ENCODE measurements around the gene ATG7. TPM values are rescaled to one million over a fixed set of nuclear protein-coding genes. Genes with fewer than 3 reads are reported as not detected.

ATG7 gene
- total and polyA plus RNA-seq, 10 of the 15 experiments (the other 5 are each of a cell fraction or from before 2014, with no cell fraction given) = 13.5 to 49.5 (median 26.4) TPM

GRCh38 chr3:11529281-11529680, 257.1 kb downstream of the ATG7 start (continued):
- TF ChIP-seq, protein P1, sequence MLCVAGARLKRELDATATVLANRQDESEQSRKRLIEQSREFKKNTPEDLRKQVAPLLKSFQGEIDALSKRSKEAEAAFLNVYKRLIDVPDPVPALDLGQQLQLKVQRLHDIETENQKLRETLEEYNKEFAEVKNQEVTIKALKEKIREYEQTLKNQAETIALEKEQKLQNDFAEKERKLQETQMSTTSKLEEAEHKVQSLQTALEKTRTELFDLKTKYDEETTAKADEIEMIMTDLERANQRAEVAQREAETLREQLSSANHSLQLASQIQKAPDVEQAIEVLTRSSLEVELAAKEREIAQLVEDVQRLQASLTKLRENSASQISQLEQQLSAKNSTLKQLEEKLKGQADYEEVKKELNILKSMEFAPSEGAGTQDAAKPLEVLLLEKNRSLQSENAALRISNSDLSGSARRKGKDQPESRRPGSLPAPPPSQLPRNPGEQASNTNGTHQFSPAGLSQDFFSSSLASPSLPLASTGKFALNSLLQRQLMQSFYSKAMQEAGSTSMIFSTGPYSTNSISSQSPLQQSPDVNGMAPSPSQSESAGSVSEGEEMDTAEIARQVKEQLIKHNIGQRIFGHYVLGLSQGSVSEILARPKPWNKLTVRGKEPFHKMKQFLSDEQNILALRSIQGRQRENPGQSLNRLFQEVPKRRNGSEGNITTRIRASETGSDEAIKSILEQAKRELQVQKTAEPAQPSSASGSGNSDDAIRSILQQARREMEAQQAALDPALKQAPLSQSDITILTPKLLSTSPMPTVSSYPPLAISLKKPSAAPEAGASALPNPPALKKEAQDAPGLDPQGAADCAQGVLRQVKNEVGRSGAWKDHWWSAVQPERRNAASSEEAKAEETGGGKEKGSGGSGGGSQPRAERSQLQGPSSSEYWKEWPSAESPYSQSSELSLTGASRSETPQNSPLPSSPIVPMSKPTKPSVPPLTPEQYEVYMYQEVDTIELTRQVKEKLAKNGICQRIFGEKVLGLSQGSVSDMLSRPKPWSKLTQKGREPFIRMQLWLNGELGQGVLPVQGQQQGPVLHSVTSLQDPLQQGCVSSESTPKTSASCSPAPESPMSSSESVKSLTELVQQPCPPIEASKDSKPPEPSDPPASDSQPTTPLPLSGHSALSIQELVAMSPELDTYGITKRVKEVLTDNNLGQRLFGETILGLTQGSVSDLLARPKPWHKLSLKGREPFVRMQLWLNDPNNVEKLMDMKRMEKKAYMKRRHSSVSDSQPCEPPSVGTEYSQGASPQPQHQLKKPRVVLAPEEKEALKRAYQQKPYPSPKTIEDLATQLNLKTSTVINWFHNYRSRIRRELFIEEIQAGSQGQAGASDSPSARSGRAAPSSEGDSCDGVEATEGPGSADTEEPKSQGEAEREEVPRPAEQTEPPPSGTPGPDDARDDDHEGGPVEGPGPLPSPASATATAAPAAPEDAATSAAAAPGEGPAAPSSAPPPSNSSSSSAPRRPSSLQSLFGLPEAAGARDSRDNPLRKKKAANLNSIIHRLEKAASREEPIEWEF (IDR thresholded peaks at IDR 0.05; ENCODE audit: insufficient replicate concordance, low read depth, low read length) = no peak
- TF ChIP-seq ZNF274 (IDR thresholded peaks at IDR 0.05; ENCODE audit: insufficient read depth, insufficient read length) (no peak), SRF (IDR thresholded peaks at IDR 0.05; ENCODE audit: low read depth in 2 of 2, low read length in 2 of 2) (no peak), SREBF2 (IDR thresholded peaks at IDR 0.05; ENCODE audit: low read length) (no peak), NFIC (IDR thresholded peaks at IDR 0.05; ENCODE audit: low read depth, low read length) (no peak), HSF1 (IDR thresholded peaks at IDR 0.05; ENCODE audit: low read depth, low read length) (no peak), CBX5 (IDR thresholded peaks at IDR 0.05; ENCODE audit: low read depth) (no peak)
